ENCODE data around the gene ICE2.

GRCh38 chr15:60385620-60386552 is 93.1 kb downstream of the ICE2 start:
- TF ChIP-seq CREB1 (CRISPR knock-in tag; IDR thresholded peaks at IDR 0.05; ENCODE audit: low read depth) (no peak), EZH2 (IDR thresholded peaks at IDR 0.05; ENCODE audit: low read depth, unreplicated experiment) (no peak), CTCF (conservative IDR thresholded peaks at IDR 0.05; ENCODE audit: low read depth in 2 of 2) (no peak), POLR2AphosphoS5 (IDR thresholded peaks at IDR 0.05; ENCODE audit: low read depth) (no peak), REST (IDR thresholded peaks at IDR 0.05; ENCODE audit: unreplicated experiment) (no peak), EZH2phosphoT487 (IDR thresholded peaks at IDR 0.05; ENCODE audit: unreplicated experiment) (no peak)

All from GM23338 (cell line).